Lower leg skin (tissue), 3 donors: Measurements from ENCODE around the gene NR5A2.

ENCODE experiments used
- CTCF ChIP-seq, 3 donors: fragments of 450-650 bp; IDR thresholded peaks; one replicate each; pipeline ENCODE4 v1.5.1; 2016; ENCODE audit warnings: antibody characterized with exemption in 3 of 3, mild to moderate bottlenecking in 3 of 3, moderate library complexity in 2 of 3
- POLR2A ChIP-seq, 2 donors: fragments of 450-650 bp; IDR thresholded peaks; one replicate each; pipeline ENCODE4 v1.6.1; 2016 to 2017; ENCODE audit warnings: antibody characterized with exemption in 2 of 2, mild to moderate bottlenecking in 1 of 2, moderate library complexity in 1 of 2

GRCh38 chr1:200166411-200166810 is 138.9 kb downstream of the NR5A2 start:
- TF ChIP-seq CTCF (IDR thresholded peaks at IDR 0.05) (no peak), POLR2A (IDR thresholded peaks at IDR 0.05) (no peak)
